GM18951 (cell line): ENCODE measurements around the gene KCNC4.

ENCODE experiments used
- POLR2A ChIP-seq: IDR thresholded peaks from 4 replicates; pipeline ENCODE4 v1.6.1; 2011; ENCODE audit warnings: mild to moderate bottlenecking; ENCODE audit not compliant: insufficient read length, insufficient read depth; ENCODE audit errors: extremely low read depth
- in situ Hi-C: fragments of 300-500 bp; cut with MboI; formaldehyde crosslinking; loops from one replicate; pipeline ENCODE4 v1.12.0; 2022; ENCODE audit warnings: low sequenced_read_pairs, mixed read lengths, inconsistent platforms; ENCODE audit not compliant: unreplicated experiment

The KCNC4 gene

GRCh38 chr1:110235834-110236682, 25.9 kb downstream of the KCNC4 start:
- TF ChIP-seq POLR2A, result no peak
- in situ Hi-C loops, result no loop called here

DNA sequence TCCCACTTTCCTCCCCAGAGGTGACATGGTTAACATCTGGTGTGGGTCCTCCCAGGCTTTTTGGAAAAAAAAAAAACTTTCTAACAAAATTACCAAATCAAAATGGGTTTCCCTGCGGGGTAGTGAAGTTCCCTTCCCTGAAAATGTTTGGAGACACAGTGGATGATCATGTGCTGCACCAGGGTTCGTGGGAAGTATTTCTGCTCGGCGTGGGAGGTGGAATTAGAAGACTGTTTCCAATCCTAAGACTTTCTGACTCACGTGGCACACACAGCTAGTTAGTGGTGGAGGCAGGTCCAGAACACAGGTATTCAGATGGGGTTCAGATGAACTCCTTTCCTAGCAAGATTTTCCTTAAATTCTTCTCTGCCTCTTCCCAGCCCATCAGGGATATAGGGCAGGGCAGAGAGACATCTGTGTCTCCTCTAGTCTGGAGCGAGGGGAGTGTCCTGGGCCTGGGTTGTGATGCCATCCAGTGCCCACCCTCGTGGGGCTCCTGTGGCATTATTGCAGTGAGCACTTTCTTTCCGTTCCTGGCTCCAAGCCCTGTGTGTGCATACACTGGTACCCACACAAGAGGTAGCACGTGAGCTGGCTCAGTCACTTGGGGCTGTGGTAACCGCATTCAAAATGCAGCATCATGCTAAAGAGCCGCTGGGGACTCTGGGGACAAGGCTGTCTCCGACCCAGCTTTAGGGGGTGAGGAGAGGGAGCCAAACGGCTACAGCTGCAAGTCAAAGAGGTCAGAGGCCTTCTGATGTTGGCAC, 27.5 kb downstream of the KCNC4 start:
- in situ Hi-C loops, result no loop called here
- no peak for TF ChIP-seq POLR2A

DNA sequence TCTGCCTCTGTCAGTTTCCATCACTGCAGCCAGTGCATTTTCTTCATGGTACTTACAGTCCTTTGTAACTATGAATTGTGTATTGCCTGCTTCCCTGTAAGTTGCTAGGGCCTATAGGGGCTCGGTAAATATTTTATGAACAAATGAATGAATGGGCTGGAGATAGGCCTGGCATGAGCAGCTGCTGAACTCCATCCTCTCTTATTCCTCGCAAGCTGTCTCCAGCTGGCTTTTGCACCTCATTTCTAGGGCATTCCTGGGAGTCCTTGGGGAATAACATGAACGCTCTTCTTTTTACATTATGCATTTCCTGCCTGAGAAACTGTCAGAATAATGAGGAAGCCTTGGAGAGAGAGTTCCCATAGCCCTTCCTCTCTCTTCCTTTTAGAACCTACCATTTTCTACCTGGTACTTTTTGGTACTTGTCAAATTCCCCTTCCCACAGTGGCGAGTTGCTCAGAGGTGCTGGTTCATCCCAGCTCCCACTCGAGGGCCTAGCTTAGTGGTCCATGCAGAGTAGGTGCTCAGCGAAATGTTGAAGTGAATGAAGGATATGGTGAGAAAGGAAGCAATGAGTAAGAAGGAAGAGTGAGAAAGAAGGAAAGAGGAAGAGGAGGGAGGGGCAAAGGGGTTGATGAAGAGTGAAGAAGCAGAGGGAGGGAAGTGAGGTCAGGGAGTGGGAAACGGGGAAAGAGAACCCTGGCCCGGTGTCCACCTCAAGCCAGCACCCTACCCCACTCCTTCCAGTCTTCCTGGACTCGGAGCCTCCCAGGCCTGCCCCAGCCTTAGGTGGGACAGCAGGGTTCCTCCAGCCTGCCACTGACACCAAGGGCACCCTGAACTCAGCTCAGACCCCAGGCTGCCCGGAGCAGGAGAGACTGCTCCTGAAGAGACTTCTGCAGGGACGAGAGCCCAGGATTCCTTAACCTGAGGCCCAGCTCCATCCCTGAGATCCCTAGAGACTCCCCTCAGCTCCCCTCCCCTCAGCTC, 29.6 kb downstream of the KCNC4 start:
- TF ChIP-seq POLR2A, result no peak
- in situ Hi-C loops, result no loop called here

GRCh38 chr1:110240476-110241210, 30.5 kb downstream of the KCNC4 start:
- TF ChIP-seq POLR2A, result no peak
- in situ Hi-C loops, result no loop called here

- in situ Hi-C loops, result no loop called here
- no peak for TF ChIP-seq POLR2A
Observed at GRCh38 chr1:110241516-110241915, 31.4 kb downstream of the KCNC4 start.

DNA sequence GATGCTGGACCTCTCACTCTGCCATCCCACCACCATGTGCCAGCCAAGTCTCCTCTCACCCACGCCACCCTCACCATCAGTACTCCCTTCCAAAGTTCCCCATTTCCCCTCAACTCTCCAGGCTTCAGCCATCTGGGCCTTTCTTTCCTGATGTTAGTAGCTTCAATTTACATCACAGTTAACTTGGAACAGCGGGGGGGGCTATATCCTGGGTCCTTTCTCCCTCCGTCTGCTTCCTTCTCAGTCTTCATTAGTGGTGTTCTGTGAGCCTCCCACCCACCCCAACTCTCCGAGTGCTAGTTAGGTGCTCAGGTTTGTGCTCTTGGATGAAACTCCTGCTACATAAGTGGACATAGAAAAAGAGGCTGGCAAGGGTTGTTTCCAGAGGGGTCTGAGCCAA, 31.9 kb downstream of the KCNC4 start:
- no peak for TF ChIP-seq POLR2A
- in situ Hi-C loops, result no loop called here

DNA sequence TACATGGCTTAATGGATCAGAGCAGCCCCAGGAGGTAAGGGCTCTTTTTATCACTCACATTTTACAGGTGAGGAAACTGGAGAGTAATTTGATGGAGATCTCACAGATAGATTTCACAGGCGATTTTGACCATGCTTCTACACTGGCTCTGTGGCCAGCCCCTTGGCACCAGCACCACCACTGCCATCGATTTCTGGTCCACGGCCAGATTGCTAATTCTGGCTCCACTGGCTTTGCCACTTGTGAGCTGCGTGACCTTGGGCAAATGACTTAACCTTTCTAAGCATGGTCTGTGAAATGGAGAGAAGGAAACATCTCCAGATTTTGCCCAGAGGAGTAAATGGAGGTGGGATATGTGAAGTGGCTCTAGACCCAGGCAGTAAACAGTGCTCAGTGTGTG, 32.6 kb downstream of the KCNC4 start:
- TF ChIP-seq POLR2A, result no peak
- in situ Hi-C loops, result no loop called here

DNA sequence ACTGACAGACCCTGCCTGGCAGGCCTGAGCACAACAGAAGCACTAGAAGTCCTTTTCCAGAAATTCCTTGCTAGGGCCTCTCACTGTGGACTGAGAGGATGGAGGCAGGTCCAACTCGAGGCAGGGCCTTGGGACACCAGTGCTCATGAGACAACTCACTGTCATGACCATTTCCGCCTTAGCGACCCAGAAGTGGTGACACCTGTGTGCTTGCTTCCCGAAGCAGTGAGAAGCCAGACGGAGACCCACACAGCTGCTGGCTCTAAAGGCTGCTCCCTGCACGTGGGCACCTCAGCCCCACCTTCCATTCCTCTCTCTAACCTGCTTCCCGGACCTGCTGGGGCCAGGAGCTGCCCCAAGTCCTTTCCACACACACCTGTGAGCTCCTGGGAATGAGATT, 33.0 kb downstream of the KCNC4 start:
- no peak for TF ChIP-seq POLR2A
- in situ Hi-C loops, result no loop called here

GRCh38 chr1:110243574-110243973, 33.5 kb downstream of the KCNC4 start:
- TF ChIP-seq POLR2A, result no peak
- in situ Hi-C loops, result no loop called here

DNA sequence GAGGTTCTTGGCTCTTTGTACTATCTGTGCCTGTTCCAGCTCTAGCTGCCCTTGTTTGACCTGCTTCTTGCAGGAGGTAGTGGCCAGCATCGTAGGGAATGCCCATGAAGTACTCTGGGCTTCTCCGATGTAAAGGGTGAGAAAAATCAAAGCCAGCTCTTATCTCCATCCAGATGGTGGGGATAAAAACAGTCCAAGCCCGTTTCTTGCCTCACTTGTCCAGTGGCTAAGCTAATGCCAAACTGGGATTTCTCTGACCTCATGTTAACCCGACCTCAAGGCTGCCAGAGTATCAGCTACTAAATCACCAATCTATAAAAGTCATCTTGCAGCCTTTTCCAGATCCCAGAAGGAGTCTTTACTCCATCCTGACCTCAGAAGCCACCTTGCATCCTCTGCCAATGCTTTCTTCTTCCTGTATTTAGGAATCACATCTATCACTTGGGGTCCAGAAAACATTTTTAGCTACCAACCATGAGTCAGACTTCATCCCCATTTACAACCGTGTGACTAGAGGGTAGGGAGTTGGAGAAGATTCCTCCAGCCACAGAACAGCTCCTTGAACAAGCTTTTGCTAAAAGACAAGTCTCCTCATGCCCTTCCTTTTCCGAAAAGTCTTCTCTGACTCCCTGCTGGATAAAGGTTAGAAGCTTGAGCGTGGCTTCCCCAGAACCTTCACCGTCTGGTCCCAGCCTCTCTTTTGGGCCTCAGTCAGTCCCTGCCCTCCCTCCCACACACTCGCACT, 35.9 kb downstream of the KCNC4 start:
- in situ Hi-C loops, result no loop called here
- TF ChIP-seq POLR2A, result no peak

DNA sequence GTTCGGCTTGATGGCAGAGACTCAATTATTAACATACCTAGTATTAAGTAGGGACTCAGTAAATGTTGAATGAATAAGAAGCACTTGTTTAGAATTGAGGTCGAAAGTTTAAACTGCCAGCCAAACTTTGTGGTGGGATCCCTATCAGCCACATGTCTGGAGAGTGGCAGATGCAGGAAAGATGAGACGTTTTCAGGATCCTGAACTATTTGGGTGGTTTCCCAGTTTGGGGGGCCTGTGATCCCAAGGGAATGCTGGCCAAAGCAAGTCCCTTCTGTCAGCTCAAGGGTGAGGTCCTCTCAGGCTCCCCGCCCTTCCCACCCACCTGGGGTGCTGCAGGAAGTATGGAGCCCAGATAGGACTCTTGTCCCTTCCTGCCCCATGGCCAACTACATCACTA, 38.6 kb downstream of the KCNC4 start:
- in situ Hi-C loops, result no loop called here
- no peak for TF ChIP-seq POLR2A

DNA sequence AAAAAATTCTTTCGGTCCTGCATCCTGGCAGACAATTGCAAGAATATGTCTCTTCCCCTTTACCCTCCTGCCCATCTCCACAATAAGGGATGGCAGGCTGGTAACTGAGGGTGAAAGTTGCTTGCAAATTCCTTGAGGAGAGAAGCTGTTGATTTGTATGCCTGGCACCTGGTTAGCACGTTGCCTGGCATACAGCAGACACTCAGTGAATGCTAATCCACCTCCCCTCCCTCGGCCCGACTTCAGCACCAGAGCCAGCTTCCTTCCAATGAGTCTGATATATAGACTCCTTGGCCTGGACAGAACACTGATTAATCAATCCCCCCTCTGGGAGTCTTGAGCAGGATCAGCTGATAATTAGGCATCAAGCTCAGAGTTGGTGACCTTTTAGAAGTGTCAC, 39.1 kb downstream of the KCNC4 start:
- no peak for TF ChIP-seq POLR2A
- in situ Hi-C loops, result no loop called here

DNA sequence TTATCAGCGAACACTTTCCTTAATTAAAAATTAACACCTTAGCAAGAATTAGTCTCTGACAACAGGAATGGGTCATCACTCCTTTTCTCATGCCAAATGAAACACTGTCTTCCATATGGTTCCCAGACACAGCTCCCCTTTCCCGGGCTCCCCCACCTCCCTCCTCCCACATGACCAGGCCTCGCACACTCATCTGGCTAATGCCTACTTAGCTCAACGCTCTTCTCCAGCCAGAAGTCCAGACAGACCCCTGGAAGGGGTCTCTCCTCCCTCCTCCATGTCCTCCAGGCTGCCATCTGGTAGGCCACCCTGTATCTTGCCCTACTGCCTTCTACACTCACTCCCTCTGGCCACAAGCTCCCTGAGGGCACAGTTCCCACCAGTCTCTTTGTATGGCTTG, 39.9 kb downstream of the KCNC4 start:
- no peak for TF ChIP-seq POLR2A
- in situ Hi-C loops, result no loop called here
